Measurements from ENCODE around the gene GLG1.
A peak's percentile ranks its signal among the peaks of the same experiment; 100 is the strongest.
"Not testable (repeated sequence)": the region's sequence is repeated elsewhere in the genome, so short reads cannot be mapped to it uniquely, and the experiment has no call there.

The GLG1 gene

DNA sequence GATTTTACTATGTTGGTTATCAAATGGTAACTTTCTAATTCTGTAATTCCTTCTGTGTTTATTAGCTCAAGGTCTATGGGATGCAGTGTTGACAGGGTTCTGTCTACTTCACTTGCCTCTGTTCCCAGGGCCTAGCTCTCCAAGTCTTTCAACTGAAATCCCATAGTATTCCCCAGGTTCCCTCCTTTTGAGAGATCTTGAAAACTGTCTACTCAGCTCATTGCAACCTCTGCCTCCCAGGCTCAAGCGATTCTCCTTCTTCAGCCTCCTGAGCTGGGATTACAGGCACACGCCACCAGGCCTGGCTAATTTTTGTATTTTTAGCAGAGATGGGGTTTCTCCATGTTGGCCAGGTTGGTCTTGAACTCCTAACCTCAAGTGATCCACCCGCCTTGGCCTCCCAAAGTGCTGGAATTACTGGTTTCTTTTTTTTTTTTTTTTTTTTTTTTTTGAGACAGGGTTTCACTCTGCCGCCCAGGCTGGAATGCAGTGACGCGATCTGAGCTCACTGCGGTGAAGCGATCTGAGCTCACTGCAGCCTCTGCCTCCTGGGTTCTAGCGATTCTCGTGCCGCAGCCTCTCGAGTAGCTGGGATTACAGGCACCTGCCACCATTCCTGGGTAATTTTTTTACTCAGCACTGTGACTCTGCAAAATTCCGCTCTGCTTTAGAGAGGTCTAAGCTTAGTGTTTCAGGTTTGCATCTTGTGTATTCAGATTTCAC, 163.1 kb downstream of the GLG1 start:
- DNase-seq (ENCODE audit: low read depth in 3 of 3): not testable (repeated sequence)

DNA sequence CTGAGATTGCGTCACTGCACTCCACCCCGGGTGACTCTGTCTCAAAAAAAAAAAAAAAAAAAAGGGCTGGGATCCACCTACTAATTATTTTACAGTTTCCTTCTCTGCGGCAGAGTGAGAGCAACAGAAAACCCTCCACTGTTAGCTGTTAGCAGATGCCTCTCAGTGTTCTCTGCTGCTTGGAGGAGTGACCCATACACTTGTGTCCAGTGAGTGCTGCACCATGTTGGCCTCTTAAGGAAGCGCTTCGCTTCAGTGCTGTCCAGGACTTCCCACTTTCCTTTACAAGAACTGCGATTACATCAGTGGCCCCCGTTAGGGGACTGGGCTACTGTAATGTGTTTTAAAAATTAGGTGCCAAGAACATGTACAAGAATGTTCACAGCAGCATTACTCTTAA, 167.2 kb downstream of the GLG1 start:
- no peak for DNase-seq (ENCODE audit: low read depth in 3 of 3)

DNA sequence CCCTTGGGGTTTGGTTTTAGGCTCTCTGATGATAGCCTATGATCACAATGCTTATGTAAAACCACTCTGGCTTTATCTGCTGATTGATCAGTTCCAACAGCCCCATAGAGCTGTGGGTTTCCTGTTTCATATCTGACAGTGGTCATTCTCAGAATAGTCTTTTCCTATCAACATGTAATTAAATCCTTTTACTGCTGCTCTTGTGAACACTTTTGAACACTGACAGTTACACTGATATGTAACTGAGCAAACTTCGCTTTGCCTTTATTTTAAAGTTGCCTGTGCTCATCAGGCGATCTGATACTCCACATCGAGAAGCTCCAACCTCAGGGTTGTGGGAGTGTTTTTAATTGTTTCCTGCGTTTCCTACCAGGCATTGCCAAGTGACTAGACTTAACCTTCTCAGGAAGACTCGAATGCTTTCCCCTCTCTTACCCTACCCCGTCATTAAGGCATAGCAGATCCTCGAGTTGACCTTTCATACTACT, 168.4 kb downstream of the GLG1 start:
- no peak for DNase-seq (ENCODE audit: low read depth in 3 of 3)

DNA sequence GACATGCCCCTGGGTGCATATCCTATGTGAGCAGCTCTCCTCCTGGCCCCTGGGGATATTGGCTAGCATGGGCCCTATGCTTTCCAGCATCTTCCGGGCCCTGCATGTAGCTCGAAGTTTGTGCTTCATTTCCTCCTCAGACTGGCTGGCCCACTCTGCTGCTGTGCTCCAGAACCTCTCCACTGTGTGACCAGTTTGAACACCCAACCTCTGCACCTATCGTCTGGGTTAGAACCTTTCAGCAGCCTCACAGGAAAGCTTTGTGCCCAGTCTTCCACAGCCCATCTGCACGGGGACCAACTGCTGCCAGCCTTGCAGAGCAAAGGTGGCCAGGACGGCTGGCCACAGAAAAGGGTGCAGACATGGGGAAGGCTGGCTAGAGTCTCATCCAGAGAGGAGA, 175.4 kb downstream of the GLG1 start:
- DNase-seq (ENCODE audit: low read depth in 3 of 3): no peak

DNA sequence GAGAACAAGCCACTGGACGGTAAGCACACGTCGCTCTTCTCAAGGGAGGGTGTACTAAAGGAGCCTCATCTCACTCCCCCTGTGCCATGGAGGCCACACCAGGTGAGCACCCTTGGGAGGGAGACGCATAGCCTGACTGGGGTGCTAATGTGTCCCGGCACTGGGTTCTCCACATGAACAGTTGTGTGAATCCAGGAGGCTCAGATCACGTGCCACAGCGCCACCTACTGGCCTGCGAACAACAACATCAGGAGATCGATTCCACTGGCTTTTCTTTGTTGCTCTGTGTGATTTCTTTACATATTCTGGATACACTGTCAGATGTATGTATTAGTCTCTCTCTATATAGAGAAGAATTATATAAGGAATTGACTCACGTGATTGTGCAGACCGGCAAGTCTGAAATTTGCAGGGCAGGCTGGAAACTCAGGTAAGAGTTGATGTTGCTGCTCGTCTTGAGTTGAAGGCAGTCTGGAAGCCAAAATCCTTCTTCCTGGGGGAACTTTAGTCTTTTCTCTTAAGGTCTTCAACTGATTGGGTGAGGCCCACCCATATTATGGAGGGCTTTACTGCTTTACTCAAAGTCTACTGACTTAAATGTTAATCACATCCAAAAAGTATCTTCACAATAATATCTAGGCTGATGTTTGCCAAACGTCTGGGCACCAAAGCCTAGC, 176.7 kb downstream of the GLG1 start:
- DNase-seq (ENCODE audit: low read depth in 3 of 3): peak; percentile 10 to 16 (median 14)

DNA sequence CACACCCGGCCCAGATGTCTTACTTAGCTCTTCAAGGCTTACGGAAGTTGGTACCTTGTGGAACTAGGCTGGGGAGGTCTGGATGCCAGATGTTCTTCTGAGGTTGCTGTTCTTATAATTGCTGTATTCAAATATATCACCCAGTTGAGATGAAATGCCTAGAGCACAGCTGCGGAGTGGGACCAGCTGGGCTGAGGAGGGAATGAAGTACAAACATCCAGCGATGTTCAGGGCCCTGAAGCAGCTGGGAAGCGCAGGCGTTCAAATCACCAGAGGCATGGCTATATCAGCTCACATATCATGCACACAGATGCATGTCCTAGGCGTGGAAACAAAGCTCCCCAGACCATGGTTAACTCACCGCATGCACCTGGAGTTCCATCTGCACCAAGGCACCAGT, 178.4 kb downstream of the GLG1 start:
- not testable (repeated sequence) for DNase-seq (ENCODE audit: low read depth in 3 of 3)

DNA sequence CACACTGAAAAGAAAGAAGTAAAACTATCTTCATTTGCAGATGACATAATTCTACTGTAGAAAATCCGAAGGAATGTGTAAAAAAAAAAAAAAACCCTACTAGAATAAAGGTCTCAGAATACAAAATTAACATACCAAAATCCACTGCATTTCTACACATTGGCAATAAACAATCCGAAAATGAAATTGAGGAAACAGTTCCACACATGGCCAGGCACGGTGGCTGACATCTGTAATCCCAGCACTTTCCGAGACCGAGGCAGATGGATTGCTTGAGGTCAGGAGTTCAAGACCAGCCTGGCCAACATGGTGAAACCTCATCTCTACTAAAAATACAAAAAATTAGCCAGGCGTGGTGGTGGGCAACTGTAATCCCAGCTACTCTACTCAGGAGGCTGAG, 181.2 kb downstream of the GLG1 start:
- not testable (repeated sequence) for DNase-seq (ENCODE audit: low read depth in 3 of 3)

DNA sequence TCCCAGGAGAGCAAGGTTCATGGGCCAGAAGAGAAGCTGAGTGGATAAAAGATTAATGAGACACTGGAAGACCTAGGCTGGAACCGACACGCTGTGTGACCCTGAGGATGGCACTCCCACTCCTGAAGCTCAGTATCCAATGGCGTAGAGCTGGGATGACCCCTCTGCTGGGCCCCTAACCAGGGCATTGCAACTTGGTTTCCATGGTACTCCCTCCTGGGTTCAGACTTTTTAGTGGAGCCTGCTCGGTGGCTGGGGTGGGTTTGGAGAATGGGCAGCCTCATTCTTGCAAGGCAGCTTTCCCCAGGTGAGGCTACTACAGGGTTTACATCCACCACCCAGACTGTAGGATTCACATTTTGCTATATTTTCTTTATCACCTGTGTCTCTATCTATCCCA, 183.2 kb downstream of the GLG1 start:
- not testable (repeated sequence) for DNase-seq (ENCODE audit: low read depth in 3 of 3)

DNA sequence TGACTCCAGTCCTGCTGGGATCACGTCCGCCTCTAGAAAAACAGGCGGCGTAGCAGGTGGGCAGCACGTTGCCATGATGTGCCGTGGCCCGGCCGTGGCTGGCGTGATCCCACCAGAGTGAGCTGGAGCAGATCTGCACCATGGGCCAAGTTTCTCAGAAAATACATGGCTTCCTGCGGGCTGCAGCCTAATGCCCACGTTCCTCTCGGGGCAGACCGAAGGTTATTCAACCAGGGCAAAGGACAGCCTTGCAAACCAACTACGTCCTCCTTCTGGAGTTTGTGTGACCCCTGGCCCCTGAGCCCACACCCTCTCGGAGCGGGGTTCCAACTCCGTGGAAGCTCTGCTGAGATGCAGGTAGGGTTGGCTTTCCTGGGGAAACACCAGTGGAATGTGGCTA, 184.8 kb downstream of the GLG1 start:
- DNase-seq (ENCODE audit: low read depth in 3 of 3): not testable (repeated sequence)

DNA sequence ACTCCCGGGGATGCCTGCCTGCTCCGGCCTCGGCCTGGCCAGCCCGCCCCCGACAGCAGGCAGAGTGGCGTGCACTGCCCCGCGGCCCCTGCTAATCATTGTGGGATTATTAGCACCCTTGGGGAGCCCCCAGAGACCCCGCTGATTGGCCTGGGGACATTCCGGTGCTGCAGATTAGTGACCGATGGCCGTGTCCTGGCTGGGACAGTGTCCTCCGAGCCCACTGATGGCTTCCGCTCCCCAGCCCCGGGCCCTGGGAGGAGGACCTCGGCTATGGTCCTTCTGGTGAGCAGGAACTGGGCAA, 185.5 kb downstream of the GLG1 start:
- DNase-seq (ENCODE audit: low read depth in 3 of 3): not testable (repeated sequence)

DNA sequence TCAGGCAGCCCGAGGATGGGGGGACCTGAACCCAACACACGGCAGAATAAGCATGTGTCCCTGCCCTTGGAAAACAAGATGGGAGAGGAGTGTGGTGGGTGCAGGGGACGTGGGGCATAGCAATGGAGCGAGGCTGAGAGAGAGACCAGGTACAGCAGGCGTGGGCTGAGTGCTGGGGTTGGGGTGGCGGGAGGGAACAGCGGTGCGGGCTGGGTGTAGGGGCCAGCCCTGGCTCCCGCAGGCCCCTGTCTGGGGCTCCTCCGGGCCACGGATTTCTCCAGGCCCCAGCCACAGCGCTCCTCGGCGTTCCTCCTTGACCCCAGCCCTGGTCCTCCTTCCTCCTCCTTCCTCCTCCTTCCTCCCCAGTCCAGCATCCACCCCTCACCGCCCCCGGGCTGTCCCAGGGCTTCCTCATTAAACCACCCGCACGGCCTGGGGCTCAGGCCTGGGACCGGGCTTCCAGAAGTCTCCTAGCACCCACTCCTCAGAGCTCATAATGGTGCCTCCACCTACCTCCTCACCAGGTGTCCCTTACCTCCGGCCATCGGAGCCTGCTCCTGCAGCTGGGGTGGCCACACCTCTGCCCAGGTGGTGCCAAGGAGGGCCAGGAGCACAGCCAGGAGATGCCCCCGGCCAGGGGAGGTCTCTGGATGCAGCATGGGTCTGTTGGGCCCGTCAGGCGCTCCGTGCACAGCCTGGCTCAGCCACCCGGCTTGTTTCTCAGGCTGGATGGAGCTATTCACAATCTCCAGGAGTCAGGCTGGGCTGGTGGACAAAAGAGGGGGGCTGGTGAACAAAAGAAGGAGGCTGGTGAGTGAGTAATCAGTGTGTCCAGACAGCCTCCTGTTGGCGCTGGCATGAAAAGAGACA, 186.1 kb downstream of the GLG1 start, which contains the start of gene CLEC18B:
CLEC18B (minus strand) TSS at position 867 of the 870 bp plus-strand sequence; CDS start at position 659, 208 bp downstream.
- DNase-seq (ENCODE audit: low read depth in 3 of 3): not testable (repeated sequence)

DNA sequence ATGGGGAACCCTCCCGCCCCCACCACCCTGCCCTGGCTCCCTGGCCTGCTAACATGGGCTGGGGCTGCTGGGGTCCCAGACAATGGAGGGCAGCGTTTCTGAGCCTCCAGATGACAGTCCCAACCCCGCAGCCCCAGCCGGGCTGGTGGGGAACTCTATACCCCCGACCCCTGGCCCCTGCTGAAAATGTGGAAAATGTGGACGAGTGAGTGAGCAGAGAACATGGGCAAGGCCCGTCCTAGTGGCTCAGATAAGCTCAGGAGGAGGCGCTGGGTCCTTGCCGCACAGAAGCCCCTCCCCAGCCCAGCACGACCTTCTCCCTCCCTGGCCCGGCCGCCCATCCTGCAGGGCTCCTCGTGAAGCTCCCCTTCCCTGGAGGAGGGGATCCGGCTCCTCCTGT, 187.1 kb downstream of the GLG1 start:
- DNase-seq (ENCODE audit: low read depth in 3 of 3): not testable (repeated sequence)

DNA sequence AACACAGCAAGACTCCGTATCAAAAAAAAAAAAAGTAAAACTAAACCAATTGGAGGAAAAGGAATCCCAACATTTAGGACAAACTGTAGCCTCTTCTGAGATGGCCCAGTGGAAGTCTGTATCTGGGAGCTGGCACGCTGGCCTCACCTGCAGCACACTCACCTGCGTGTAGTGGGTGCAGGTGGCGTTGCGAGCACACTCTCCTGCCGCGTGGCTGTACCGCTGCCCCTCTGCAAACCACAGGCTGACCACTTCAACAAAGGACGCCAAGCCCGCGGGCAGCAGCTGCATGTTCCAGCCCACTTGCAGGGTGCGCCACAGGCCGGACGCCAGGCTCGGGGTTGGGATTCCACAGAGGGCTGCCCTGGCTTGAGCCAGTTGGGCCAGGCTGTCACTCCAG, 189.0 kb downstream of the GLG1 start:
- DNase-seq (ENCODE audit: low read depth in 3 of 3): not testable (repeated sequence)

DNA sequence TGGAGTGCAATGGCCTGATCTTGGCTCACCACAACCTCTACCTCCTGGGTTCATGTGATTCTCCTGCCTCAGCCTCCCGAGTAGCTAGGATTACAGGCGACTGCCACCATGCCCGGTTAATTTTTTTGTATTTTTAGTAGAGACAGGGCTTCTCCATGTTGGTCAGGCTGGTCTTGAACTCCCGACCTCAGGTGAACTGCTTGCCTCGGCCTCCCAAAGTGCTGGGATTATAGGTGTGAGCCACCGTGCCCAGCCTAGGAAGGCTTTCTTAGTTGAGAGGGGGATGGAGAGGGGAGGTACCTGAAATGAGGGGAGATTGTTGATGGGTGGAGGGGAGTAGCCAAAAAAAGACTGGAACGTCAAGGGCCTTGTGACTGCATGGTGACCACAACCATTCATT, 193.0 kb downstream of the GLG1 start:
- DNase-seq (ENCODE audit: low read depth in 3 of 3): not testable (repeated sequence)

DNA sequence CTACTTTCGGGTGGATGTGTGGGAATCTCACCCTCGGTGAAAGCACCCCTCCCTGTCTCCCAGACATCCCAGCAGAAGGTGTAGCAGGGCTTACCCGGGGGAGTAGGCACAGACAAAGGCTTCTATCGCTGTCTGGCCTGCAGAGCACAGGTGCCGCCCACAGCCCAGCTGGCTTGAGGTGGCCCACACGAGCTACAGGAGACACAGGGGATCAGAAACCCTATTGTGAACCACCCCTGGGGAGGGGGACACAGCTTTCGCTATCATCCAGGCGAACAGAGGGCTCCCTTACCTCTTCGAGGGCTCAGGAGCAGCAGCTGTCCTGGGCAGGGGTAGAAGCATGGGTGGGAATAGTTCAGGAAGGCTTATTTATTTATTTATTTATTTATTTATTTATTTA, 193.4 kb downstream of the GLG1 start:
- not testable (repeated sequence) for DNase-seq (ENCODE audit: low read depth in 3 of 3)

DNA sequence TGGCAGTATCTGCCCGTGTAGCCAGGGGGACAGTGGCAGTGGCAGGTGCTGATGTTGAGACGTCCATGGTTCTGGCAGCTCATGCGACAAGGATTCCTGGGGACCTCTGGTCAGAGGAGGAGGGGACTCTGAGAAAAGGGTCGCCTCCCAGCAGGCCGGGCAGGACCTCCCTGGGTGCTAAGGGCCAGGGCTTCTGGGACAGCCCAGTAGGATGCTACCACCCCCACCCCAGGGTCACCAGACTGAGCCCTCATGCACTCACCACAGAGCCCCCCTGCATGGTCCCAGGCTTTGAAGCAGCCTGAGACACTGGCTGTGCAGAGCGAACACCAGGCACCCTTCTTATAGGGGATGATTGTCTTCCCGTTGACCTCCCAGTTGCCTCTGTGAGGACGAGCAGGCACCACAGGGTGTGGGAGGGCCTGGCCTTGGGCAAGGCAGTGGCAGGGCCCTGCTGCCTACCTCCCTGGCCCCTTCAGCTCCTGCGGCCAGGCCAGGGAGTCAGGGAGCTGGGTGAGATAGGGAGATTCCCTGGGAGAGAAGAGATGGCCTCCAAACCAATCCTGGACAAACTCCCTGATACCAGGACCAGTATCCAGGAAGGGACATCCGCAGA, 194.0 kb downstream of the GLG1 start:
- DNase-seq (ENCODE audit: low read depth in 3 of 3): not testable (repeated sequence)

DNA sequence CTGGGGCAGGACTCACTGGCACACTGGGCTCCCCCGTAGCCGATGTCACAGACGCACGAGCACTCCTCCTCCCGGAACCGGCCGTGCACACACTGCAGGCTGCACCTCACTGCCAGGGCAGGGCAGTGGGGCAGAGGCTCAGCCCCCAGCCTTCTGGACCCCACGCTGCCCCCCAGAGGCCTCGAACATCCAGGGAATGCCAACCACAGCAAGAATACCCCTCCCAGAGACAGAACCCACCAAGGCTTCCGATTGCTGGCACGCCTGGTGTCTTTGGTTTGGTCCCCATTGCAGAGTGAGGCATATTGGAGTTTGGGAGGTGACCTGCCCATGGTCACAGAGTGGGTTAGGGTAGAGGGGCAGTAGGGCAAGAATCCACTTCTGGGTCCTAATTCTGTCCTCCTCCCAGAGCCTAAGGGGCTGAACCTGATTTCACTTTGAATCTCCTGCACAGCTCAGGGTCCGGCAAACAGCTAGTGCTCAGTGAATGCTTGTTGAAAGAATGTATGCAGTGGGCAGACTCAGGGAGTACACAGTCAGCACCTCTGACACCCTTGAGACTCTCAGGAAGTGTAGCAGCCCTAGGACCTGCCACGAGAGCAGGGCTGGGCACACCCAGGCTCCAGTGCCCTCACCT, 194.7 kb downstream of the GLG1 start:
- DNase-seq (ENCODE audit: low read depth in 3 of 3): not testable (repeated sequence)

DNA sequence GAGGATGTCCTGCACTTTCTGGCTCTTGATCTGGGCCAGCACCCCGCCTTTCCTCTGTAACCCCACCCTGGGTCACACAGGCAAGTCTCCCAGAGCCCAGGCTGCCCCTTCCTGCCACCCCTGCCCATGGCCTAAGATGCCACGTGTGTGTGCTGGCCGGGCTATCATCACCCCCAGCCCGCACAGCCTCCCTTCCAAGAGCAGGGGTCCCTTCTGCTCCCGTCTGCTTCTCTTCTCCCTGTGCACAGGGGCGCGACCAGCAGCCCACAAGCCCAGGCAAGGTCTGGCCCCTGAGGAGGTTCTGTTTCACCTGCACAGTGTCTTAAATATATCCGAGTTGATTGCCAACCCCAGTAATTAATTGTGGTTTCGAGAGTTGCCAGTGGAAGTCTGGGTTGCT, 195.9 kb downstream of the GLG1 start:
- DNase-seq (ENCODE audit: low read depth in 3 of 3): not testable (repeated sequence)

DNA sequence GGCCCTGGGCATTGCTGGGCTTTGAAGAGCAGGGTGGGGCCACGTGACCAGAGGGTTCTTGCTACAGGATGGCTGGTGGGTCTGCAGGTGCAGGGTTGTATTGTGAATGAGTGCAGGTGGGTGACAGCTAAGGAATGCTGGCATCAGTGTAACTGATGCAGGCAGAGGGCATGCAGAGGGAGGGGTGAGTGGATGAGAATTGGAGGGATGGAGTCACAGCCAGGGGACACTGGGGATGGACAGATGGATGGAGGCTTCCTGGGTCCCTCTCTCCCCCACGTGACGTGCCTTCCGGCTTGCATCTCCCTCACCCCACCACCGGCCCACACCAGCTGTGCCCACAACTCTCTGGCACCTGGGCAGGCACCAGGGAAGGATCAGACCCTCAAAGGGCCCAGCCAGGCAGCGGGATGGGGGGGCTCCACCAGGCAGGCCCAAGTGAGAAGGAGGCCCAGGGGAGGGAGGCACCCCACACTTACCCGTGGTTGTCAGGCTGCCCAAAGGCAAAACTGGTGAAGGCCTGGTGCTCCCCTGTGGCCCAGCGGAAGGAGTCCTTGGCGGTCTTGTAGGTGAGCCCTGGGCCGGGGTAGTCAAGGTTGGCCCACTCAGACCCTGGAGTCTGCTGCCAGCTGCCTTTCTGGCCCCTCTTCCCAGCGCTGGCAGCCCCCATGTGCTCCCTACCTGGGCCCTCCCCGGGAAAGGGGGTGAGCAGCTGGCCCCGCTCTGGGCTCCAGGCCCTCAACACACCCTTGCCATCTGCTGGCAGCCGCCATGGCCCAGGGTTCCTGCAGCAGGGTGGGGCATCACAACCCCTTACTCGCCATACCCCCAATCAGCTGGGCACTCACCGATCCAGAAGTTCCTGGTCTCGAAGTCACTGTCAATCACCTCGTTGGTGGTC, 196.6 kb downstream of the GLG1 start:
- DNase-seq (ENCODE audit: low read depth in 3 of 3): not testable (repeated sequence)
